Esophagus muscularis mucosa (tissue), 4 donors: Measurements from ENCODE around the gene USF3.

Source experiments
- CTCF ChIP-seq, 3 experiments: fragments of 200-600 bp in 2 of 3; fragments of 450-650 bp in 1 of 3; sonication (generic) in 2 of 3; IDR thresholded peaks; one replicate each; pipeline ENCODE4 v1.5.1; 2017 to 2019; ENCODE audit warnings: antibody characterized with exemption in 3 of 3, mild to moderate bottlenecking in 2 of 3, moderate library complexity in 1 of 3
- EP300 ChIP-seq: sonication (generic); formaldehyde crosslinking; IDR thresholded peaks from one replicate; pipeline ENCODE4 v1.6.1; 2017; ENCODE audit warnings: antibody characterized with exemption
- POLR2A ChIP-seq: fragments of 450-650 bp; IDR thresholded peaks from one replicate; pipeline ENCODE4 v1.6.1; 2017; ENCODE audit warnings: antibody characterized with exemption, moderate library complexity, mild to moderate bottlenecking, low read depth

- no peak for TF ChIP-seq CTCF (IDR thresholded peaks at IDR 0.05)
- no peak for TF ChIP-seq EP300
- TF ChIP-seq POLR2A: no peak
These were observed 76.4 kb downstream of the USF3 start for GRCh38 chr3:113620091-113620490.
